Retina (tissue), 1 donor: ENCODE measurements around the gene CLCN1.

Experiments
- DNase-seq: peaks from one replicate; pipeline ENCODE4 v3.0.0-alpha.2; 2016

Gene CLCN1

DNA sequence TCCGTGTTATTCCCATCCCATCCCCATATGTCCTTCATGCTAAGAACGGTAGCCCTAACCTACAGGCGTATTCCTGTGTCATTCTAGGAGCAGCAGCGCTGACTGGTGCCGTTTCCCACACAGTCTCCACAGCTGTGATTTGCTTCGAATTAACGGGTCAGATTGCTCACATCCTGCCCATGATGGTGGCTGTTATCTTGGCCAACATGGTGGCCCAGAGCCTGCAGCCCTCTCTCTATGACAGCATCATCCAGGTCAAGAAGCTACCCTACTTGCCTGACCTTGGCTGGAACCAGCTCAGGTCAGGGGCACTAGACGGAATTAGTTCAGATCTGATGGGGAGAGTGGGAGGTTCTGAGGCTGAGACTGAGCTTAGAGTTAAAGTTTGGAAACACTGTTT, 25.9 kb downstream of the CLCN1 start:
- no peak for DNase-seq

DNA sequence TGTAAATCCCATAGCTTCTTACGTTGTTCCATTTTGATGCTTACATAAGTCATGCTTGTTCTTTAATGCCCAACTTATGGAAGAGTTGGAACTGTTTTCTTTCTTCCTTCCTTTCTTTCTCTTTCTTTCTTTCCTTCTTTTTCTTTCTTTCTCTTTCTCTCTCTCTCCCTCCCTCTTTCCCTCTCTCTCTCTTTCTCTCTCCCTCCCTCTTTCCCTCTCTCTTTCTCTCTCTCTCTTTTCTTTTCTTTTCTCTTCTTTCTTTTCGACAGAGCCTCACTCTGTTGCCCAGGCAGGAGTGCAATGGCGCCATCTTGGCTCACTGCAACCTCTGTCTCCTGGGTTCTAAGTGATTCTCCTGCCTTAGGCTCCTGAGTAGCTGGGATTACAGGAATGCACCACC, 27.7 kb downstream of the CLCN1 start:
- no peak for DNase-seq

DNA sequence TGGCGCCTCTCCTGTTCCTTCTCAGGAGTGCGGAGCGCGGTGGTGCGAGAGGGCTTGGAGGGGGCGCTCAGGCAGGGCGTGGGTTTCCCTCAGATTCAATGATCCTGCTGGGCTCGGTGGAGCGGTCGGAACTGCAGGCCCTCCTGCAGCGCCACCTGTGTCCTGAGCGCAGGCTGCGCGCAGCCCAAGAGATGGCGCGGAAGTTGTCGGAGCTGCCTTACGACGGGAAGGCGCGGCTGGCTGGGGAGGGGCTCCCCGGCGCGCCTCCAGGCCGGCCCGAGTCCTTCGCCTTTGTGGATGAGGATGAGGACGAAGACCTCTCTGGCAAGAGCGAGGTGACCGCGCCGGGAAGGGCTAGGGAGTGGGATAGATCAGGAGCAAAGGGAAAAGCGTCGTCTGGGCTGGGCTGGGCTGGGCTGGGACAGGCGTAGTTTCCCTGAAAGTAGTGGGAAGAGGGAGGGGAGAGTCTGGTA, 29.6 kb downstream of the CLCN1 start:
- DNase-seq: peak; percentile 74

DNA sequence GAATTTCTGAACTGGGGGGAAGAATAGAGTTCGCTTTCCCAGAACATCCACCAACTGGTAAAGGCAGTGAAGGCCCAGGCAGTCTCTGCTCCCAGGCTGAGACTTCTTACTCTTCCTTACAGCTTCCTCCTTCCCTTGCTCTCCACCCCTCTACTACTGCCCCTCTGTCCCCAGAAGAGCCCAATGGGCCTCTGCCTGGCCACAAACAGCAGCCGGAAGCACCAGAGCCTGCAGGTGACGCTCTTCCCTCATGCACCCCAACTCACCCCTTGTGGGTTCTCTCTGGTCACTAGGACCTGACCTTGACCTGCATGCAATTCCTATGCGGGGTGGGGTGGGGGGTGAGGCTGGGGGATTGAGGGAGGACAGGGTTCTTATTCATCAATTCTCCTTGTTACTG, 30.1 kb downstream of the CLCN1 start:
- no peak for DNase-seq

DNA sequence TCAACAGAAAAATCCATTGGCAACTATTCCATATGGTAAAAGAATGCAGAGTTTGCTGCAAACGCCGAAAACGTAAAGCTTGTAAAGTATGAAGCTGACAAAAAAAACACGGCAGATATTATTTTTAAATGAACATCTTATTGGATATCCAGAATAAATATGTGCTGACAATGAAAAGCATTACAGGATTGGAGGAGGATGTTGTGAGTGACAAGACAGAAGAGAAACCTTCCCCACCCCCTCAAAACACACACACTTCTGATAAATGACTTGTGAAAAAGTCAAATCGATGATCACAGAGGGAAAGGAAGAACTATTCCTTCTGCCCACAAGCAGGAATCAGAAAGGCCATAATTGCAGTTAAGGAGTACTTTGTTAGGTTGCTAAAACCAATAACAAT, 32.0 kb downstream of the CLCN1 start:
- DNase-seq: no peak

DNA sequence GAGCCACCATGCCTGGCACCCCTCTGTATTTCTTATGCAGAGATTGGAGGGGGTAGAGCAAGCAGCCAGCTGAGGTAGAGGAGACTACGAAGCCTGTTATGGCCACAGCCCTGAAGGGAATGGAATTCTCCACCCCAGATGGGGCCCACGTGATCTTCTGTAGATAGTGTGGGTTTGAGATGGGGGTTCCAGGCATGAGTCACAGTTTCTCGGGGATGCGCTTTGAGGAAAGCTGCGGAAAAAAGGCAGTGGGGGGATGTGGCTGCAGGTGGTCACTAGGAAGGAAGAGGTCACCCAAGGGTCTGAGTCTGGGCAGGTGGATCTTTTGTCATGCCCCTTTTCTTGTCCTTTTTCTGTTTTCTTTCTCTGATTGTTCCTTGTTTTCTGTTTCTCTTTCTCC, 35.1 kb downstream of the CLCN1 start:
- DNase-seq: no peak

DNA sequence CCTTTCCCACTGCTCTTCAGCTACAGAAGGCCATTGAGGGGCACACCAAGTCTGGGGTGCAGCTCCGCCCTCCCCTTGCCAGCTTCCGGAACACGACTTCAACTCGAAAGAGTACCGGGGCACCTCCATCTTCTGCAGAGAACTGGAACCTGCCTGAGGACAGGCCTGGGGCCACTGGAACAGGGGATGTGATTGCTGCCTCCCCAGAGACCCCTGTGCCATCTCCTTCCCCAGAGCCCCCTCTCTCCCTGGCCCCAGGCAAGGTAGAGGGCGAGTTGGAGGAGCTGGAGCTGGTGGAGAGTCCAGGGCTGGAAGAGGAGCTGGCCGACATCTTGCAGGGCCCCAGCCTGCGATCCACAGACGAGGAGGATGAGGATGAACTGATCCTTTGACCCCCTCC, 35.7 kb downstream of the CLCN1 start:
- no peak for DNase-seq

DNA sequence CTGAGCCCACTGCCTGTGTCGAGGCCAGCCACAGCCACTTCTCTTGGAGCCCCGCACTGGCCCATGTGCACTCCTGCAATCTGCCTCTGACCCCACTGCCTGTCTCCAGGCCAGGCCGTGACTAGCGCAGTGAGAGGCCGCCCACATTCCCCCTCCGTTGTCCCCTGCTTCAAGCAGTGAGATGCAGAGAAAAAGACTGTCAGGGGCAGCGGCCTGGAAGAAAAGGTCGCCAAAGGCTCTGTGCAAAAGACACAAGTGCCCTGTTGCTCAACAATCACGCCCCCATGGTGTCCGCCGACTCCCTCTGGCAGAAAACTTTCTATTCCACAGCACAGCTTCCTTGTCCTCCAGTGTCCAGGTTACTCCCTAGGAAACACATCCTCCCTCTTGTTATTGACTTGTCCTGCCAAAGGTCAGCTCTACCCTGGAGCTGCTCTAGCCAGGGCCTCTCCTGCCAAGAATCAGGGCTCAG, 36.7 kb downstream of the CLCN1 start:
- DNase-seq: peak; percentile 62

DNA sequence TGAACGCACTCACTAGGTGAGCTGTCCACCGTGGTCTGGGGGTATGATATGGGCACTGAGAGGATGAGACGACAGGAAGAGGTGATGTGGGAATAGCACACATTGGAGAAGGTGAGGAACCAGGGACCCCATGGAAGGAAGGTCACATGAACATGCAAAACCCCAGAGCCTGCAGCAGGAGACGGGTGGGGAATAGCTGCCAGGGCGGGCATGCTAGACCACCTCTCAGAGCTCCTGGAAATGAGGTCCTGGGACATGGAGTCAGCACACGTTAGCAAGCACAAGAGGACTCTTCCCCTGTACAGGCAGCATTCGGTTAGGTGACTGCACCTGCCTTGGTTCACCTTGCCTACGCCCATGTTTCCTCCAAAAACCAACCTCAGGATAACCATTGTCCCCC, 38.5 kb downstream of the CLCN1 start:
- DNase-seq: no peak

DNA sequence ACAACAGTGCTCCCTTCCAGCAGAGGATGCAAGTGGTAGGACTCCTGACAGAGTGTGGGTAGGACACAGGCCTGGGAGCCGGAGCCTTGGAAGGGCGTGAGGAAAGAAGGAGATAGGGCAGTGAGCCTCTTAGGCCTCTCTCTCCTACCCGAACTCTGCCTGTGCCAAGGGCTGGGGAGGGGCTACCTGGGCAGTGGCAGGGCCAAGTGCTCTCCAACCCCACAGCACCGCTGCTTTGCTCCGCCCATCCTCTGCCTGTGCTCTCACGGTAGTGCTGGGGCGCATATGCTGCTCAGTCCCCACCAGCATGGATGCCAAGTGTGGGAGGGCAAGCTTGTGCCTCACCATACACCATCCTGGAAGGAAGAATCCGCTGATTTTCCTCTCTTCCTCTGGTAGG, 39.1 kb downstream of the CLCN1 start:
- no peak for DNase-seq

DNA sequence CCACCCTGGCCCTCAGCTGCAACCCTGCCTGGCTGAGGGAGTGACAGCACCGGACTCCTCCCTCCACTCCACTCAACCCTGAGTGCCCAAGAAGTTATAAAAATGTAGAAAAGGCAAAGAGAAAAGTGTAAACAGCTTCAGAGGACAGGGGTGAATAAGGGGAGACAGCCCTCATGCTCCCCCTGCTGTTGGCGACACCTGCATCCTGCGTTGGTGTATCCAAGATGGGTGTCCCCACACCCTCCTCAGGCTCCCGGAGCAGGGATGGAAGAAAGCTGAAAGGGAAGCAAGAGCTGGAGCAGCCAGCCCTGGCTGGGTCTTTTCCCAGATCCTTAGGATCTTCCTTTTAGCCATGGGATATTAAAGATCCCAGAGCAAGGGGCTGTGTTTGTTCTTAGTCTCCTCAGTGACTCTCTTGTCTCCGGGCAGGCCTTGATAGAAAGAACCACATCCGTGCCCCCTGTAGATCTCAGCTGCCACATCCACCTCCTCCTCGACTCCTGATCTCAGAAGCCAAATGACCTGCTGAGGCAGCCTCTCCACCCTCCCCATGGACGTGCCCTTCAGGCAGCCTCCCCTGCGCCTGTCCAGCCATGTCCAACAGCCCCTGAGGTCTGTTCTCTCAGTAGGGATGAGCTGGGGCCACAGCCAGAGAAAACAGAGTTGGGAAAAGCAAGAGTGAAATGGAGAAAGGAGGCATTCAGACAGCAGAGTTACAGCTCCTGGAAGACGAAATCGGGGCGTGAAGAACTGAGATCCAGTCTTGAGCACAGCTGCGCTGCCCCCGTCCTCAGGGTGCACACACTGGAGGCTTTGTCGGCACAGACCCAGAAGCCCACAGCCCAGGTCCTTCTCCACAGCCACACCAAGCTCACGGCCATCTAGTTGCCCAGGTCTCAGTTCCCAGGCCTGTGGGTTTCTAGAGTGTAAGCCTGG, 39.8 kb downstream of the CLCN1 start:
- no peak for DNase-seq

DNA sequence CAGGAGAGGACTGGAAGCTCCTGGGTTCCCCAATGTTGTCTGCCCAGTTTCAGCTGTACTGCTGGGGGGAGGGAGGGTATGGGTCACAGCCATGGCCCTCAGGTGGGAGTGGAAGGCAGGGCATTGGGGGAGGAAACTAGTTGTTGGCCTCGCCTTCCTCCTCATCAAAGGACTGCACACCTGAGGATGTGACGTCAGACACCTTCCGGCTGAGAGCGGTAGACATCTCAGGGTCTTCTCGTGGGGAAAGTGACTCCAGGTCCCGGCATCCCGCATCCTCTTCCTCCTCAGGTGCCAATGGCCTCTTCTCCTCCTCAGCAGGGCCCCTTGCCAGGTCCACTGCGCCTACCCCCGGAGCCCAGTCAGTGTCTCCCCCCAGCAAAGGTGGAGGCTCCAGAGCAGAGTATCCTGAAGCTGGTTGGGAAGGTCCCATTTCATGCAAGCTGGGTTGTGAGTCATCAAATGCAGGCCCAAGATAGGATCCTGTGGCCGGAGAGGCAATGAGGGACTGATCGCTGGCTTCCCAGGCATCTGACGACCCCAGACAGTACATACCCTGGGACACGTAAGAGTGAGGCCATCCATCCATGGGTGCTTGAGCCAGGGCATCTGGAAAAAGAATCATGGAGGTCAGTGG, 40.6 kb downstream of the CLCN1 start:
- DNase-seq: no peak

DNA sequence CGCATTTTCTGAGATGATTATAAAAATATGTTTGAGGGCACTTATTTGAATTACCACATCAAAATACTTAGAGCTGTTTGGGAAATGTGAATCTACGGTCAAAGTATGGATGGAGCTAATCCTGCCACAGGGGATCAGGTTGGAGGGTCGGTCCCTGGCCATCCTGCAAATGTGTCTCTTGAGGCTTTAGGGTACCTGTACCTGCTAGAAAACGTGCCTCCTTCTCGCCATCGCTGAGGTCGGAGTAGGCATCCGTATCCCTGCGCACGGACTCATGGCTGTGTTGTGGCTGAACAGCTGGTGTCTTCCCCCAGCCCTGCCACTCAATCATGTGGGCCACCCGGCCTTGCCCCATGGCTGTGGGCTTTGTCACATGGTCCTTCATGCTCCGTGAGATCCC, 42.7 kb downstream of the CLCN1 start:
- no peak for DNase-seq

DNA sequence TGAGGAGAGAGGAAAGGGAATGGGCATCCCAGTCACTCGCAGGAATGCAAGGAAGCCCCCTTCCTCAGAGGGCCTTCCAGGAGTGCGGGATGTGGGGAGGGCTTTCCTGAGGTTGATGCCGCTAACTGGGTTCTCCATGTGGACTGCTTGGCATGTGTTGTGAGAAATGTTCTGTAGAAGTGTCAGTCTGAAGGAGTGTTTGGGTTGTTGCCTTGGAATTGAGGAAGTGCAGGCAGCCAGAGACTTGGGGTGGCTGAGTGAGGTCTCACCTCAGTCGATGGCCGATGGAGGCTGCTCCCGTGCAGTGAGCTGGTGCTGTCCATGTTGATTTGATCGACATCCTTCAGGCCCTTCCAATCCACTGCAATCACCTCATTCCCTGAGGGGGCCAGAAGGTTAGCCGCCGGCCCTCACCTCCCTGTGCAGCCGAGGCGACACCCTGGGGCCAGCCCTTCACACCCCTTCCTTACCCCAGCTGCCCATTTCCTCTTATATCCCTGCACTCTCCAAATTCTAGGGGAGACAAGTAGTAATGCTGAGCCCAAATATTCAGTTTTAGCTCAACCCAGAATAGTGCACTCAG, 44.0 kb downstream of the CLCN1 start:
- DNase-seq: no peak

DNA sequence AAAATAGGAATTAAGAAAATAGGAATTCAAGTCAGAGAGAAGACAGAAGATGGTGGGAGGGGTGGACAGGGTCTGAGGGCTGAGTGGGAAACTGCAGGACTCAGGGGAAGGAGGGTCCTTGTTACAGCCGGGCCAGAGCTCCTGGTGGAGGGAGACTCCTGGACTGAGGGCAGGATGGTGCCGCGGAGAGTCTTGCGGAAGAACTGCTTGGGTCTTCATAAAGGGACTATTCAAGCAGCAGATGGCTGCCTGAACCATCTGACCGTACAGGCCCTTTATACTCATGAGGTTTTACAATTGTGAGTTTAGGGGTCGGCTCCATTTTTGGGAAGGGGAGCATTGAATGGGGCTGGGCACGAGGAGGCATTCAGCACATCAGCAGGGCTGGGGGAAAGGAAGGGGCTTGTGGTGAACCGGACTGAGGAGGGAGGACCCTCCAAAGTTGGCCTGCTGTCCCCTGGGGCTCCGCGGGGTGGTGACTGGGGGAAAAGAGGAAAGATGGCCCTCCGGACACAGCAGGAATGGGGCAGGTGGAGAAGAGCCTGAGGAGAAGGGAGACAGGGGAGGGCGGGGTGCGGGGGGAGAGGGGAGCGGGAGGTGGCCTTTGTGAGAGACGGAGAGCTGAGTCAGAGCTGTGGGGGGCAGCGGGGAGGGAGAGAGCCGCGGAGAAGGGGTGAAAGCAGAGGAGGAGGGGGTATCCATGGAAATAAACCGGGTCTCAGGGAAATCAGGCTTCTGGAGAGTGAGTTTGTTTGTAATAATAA, 45.1 kb downstream of the CLCN1 start:
- peak; percentile 48 for DNase-seq

DNA sequence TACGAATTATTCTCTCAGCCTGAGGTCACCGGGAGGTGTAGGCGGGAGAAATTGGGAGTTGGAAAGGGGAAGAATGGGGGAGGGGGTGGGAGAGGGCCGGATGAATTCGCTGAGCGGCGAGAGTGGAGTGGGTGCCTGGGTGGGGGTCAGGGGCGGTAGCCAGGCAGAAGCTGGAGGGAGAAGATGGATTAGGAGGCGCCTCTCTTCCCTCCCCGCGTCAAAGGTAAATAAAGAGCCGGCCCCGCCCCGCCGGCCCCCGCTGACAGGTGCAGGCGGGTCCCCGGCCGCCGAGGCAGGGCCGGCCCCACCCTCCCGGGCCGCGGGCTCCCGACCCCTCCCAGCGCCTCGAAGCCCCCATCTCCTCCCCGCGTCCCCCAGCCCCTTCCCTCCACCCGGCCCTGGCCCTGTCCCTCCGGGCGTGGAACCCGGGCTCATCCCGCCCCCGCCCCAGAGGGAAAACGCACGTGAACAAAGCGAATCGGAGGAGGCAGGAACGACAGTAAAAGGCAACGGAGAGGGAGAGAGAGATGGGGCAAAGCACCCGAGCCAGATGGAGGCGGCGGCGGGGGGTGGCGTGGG, 45.7 kb downstream of the CLCN1 start:
- peak; percentile 16 for DNase-seq

DNA sequence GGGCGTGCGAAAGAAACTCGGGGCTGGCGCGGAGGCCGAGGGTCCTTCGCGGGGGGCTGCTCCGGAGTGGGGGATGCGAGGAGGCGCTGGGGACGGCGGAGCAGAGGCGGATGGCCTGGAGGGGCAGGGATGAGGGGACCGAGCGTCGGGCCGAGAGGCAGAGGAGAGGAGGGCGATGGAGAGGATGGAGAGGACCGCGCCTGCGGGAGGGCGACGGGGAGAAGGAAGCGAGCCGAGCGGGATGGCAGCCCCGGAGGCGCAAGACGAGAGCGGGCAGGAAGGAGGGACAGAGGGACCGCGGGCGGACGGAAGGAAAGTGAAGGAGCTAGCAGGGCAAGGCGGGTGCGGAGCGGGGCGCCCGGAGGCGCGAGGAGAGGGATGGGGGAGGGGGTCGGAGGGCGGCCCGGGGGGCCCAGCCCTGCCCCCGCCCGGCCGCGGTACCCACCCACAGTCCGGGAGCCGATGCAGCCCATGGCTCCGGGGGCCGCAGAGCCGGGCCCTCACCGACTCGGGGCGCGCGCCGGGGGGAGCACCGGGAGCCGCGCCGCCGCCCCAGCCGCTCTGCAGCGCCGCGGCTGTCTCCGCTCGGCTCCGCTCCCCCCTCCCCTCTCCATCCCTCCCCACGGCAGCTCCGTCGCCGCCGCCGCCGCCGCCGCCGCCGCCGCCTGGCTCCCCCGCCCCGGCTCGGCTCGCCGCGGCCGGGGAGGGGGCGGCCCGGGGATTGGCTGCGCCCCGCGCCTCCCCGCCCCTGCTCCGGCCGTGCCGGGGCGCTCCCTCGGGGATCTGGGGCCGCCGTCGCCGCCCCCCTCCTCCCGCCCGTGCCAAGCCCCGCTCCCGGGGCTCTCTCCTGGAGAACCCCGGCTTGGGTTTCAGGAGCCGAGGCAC, 46.5 kb downstream of the CLCN1 start, which contains the start of gene FAM131B:
TSS of gene FAM131B (minus strand) at position 583 of the 885 bp plus-strand sequence. CDS start at position 473, 110 bp downstream.
- DNase-seq: peak; percentile 62

DNA sequence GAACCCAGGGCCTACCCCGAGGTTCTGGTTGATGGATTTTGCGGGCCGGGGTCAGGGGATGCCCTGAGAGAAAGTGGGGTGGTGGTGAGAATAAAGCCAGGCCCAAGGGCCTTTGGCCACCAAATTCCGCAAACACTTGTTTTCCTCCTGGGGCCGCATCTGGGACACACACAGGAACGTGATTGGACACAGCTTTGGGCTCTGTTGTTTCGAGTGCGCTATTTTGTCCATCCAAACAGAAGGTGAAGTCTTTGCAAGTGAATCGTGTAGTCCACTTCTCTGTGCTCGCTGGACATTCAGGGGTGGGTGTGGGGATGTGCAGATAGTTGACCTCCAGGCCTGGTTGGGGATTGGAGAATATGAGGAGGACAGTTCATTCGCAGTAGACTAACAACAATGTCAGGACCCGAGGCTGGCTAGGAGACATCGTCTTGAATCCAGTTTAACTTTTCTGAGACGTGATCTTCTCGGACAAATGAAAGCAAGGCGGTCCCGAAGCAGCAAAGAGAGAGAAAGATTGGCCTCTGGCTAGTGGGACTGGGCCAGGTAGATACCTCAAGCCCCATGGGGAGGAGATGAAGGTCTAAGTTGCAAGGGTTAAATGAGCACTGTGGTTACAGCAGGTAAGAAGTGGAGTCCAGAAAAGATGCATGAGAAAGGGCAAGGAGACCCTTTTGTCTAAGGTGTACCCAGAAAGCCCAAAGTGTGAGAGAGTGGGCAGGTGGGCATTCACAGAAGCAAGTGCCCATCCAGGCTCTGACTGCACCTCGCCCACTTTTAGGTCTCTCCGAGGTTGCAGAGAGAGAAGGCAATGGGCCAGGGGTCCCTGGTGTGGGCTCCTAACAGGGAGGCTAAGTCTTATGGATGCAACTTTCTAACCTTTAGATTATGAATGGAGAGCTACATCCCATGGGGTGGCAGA, 47.4 kb downstream of the CLCN1 start:
- DNase-seq: peak; percentile 62

DNA sequence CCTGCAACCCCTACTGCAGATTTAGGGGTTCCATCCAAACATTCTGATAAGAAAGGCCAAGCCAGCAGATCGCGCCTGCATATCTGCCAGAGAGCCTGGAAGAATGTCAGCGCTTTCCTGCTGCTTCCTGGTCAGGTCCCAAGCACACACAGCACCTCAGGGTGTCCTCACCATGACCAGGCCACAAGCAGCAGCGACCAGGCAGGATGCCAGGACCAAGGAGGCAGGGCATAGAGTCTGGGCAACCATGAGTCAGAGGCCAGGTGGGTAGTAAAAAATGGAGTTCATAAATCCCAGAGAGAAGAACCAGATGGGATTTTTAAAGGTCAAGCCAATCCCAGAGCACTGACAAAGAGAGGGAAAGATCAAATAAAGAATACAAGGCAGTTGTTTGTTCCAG, 52.1 kb downstream of the CLCN1 start:
- no peak for DNase-seq

DNA sequence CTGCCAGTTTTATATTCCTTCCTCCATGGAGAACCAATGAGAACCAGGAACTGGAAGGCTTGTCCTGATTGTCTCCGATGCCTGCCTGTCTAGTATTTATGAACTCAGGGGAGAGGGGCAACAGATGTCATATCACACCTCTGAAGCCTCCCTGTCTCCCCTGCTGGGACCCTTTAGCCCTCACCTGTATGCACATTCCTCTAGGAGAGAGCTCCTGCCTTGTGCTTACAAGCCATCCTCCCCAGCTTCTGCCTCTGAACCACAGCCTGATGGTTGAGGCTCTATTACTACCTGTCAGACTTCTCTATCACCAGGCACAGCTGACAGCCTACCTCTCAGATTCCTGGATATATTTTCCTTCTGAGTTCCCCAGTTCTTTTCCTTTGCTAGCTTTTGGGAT, 52.5 kb downstream of the CLCN1 start:
- DNase-seq: no peak
